WI38 (cell line): ENCODE data around the gene FCRL1.

Experiments used
- H3K4me3 ChIP-seq: 2 replicates; pipeline ENCODE4 v1.5.1; 2011; ENCODE audit warnings: low read depth, mild to moderate bottlenecking, control low read depth, low read length
- TF ChIP-seq, protein P1 (sequence below): IDR thresholded peaks from 2 replicates; pipeline ENCODE4 v1.5.1; 2012; ENCODE audit warnings: low read depth, mild to moderate bottlenecking, control low read depth, low read length

Gene FCRL1

DNA sequence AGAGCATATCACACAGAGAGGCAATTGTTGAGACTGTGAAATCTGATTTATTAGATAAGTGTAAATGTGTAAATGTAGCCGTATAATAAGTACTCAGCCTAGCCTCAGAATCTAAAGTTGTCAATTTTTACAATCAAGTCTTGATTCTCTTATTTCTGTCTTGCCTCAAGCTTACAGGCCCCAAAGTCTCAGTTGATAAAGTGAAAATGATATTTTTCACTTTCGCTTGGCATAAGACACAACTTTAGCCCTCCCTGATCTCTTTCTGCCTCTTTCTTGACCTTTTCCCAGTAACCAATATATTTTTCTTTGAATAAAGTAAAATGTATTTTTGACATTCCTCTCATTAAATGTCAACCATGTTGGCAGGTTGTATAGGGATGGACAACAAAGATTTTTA lies 11.0 kb upstream of the FCRL1 start:
- H3K4me3 ChIP-seq: no peak overlapping the region
- TF ChIP-seq, protein P1, sequence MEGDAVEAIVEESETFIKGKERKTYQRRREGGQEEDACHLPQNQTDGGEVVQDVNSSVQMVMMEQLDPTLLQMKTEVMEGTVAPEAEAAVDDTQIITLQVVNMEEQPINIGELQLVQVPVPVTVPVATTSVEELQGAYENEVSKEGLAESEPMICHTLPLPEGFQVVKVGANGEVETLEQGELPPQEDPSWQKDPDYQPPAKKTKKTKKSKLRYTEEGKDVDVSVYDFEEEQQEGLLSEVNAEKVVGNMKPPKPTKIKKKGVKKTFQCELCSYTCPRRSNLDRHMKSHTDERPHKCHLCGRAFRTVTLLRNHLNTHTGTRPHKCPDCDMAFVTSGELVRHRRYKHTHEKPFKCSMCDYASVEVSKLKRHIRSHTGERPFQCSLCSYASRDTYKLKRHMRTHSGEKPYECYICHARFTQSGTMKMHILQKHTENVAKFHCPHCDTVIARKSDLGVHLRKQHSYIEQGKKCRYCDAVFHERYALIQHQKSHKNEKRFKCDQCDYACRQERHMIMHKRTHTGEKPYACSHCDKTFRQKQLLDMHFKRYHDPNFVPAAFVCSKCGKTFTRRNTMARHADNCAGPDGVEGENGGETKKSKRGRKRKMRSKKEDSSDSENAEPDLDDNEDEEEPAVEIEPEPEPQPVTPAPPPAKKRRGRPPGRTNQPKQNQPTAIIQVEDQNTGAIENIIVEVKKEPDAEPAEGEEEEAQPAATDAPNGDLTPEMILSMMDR: no peak

DNA sequence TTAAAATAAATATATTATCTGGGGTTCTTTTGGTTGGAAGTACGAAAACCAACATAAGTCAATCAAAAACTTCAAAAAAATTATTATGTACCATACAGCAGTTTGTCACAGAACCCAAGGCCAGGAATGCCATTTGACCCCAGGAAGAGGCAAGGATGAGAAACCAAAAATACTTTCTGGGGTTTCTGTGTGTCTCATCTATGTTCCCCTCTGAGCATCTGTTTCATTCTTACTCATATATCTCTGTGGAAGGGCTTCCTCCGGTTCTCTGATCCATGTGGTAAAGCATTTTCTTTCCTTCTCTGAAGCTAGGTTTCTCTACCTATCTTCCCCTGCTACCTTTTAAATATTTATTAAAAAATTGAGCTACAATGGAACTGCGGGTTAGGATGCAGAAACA lies 9.8 kb upstream of the FCRL1 start:
- TF ChIP-seq, protein P1: no peak
- H3K4me3 ChIP-seq: no peak overlapping the region

DNA sequence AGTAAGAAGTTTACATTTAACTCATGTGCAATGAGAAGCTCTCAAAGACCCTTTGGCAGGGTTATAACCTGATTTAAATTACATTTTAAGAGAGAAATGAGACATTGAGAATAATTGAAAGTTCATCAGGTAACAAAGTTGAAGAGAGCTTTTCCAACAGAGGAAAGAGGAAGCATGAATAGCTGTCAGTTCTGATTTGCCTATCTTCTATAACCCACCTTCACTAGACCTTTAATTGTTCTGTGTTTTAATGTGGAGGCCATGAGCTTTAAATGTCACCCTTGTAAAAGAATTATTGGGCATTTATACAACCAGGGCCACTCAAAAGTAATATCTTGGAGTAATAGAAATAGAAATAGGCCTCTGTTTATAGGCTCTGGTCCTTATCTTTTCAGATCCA lies 9.3 kb upstream of the FCRL1 start:
- H3K4me3 ChIP-seq: no peak overlapping the region
- TF ChIP-seq, protein P1: no peak

DNA sequence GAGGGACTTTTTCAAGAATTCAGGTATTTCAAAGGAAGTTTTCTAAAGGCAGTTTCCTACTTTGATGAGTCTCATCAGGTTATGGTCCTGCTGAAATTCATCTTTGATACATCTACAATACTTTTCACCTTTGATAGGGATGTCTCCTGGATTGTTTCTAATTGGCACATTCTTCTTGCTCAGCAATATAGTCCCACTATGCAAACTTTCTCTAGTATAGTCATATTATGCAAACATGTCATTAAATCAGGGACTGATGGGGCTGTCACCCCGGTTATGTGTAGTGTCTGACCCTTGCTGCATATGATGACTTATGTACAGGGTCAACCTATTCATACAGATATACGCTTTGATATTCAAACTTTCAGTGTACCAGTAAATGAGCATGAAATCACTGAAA lies 379 bp upstream of the FCRL1 start:
- no peak overlapping the region for H3K4me3 ChIP-seq
- TF ChIP-seq, protein P1: no peak

DNA sequence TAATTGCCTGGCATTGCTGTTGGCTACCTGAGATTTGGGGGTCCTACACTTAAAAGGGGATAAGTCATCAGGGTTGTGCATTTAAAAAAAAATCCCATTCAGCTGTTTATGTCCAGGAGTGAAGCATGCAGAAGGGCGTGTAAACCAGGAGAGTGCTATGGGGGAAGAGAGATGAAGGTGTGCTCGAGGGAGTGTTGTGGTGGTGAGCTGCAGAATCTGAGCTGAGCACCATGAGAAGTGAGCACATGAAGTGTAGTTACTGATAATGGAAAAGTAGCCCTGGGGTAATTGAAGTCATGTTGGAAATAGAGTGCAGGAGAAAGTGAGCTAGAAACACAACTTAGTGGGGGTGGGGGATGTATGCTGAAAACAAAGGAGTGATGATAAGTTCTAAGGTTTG lies 705 bp downstream of the FCRL1 start:
- TF ChIP-seq, protein P1: no peak
- no peak overlapping the region for H3K4me3 ChIP-seq

DNA sequence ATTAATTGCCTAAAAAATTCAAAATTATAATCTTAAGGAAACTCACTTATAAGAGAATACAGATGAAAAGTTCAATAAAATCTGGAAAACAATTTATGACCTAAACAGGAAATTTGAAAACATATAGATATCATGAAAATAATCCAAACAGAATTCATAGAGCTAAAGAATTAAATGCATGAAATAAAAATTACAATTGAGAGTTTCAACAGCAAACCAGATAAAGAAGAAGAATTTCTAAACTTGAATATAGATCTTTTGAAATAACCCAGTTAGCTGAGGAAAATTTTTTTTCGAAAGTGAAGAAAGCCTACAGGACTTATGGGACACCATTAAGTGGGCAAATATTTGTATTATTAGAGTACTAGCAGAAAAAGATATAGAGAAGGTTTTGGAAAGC lies 6.7 kb downstream of the FCRL1 start:
- TF ChIP-seq, protein P1: no peak

DNA sequence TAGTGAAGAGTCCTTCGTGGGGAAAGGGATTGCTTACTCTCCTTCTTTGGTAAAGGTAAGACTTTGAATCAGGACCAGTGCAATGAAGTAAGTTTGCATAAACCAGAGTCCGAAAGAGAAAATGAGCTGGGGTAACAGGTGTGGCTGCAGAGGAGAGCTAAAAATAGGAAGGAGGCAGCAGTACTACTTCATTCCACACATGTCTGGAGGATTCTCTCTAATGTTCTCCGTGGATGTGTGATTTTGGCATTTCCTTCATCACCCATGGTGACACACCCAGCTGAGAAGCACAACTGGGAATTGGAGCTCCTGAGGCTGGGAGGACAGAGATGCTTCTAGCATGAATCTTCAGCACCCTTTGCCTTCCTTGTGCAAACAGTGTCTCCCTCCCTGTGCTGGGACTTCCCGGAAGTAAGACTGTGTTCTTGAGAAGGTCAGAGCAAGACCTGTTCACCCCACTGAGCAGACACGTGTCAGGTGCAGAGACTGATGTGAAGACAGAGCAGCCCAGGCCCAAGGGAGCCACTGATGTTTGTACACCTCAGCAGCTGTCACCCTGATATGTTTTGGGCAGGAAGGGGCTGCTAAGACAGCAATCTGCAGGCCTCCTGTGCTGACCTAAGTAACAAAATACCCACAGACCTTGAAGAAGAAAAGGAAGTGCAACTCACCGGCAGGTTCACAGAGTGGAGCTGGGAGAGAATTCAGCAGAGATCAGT lies 13.3 kb downstream of the FCRL1 start:
- no peak overlapping the region for H3K4me3 ChIP-seq
- TF ChIP-seq, protein P1: no peak

More for the DNA sequence above, 6.7 kb downstream of the FCRL1 start:
- no peak overlapping the region for H3K4me3 ChIP-seq
